ENCODE measurements around the gene ADGRL2.

- TF ChIP-seq EZH2phosphoT487 (IDR thresholded peaks at IDR 0.05; ENCODE audit: low read length) (no peak), CTCF (IDR thresholded peaks at IDR 0.05; ENCODE audit: low read length) (no peak), EZH2 (optimal IDR thresholded peaks at IDR 0.05; ENCODE audit: low read depth, low read length) (no peak)
These were observed 1.6 kb downstream of the ADGRL2 start for GRCh38 chr1:81802457-81802706.

All from MM.1S (cell line).